C4-2B (cell line): ENCODE data around the gene ETFRF1.
A peak's percentile ranks its signal among the peaks of the same experiment; 100 is the strongest.

Source experiments
- H3K27ac ChIP-seq: fragments of 450-650 bp; 2 replicates; pipeline ENCODE4 v1.5.1; 2017
- ZFX ChIP-seq: fragments of 450-650 bp; IDR thresholded peaks from 2 replicates; pipeline ENCODE4 v1.6.1; 2017
- TF ChIP-seq, protein P1 (sequence below): fragments of 450-650 bp; conservative IDR thresholded peaks from 2 replicates; pipeline ENCODE4 v1.5.1; 2017; ENCODE audit warnings: mild to moderate bottlenecking

Gene ETFRF1

DNA sequence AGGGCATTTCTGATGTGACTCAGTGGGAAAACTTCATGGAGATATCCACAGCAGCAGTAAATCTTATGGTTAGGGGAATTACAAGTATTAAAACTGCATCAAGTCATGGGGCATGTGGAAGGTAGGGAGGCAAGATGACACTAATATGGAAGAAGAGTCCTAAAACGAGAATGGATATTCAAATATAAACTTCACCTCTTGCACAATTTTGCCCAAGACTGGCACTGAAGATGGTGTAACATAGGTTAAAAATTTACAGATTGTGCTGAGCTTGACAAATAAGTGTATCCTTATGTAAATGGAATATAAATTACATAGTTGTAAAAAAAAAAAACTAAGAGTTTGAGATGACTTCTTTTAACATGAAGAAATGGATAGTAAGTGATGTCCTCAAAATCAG is 12.8 kb downstream of the ETFRF1 start:
- no peak for TF ChIP-seq ZFX
- TF ChIP-seq, protein P1, sequence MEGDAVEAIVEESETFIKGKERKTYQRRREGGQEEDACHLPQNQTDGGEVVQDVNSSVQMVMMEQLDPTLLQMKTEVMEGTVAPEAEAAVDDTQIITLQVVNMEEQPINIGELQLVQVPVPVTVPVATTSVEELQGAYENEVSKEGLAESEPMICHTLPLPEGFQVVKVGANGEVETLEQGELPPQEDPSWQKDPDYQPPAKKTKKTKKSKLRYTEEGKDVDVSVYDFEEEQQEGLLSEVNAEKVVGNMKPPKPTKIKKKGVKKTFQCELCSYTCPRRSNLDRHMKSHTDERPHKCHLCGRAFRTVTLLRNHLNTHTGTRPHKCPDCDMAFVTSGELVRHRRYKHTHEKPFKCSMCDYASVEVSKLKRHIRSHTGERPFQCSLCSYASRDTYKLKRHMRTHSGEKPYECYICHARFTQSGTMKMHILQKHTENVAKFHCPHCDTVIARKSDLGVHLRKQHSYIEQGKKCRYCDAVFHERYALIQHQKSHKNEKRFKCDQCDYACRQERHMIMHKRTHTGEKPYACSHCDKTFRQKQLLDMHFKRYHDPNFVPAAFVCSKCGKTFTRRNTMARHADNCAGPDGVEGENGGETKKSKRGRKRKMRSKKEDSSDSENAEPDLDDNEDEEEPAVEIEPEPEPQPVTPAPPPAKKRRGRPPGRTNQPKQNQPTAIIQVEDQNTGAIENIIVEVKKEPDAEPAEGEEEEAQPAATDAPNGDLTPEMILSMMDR = no peak
- H3K27ac ChIP-seq = no peak overlapping the region

DNA sequence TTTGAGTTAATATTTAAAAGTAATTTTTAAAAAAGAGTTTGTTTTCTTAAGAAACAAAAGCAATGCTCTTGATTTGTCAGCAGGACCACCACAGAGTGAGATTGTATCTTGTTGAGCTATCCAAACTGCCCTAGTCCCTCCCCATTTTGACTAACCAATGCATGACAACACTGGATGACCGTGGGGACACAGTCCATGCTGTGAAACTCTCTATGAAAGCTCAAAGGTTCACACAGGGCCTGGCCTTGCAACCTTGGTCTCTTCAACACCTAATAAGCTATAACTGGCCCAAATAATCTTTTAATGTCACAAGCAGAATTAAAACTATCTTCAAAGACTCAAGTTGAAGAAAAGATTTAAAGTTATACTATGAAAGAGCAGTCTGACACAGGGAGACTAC is 13.5 kb downstream of the ETFRF1 start:
- no peak overlapping the region for H3K27ac ChIP-seq
- TF ChIP-seq, protein P1 = no peak
- no peak for TF ChIP-seq ZFX

DNA sequence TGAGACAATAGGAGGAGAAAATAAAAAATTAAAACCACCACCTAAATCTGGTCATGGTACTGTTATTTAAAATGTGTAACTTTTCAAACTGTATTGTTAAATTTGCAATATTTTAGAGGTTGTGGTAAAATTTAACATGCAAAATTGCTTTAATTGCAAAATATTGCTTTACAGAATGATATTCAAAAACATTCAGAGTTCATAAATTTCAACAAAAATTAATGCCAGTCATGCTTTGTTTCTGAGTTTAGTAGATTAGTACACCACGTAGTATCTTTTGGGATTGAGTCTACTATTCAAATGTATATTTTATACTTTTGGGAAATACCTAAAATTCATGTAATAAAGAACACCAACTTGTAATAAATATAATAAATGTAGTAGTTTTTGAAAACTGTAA is 18.3 kb downstream of the ETFRF1 start:
- TF ChIP-seq, protein P1 = no peak
- no peak for TF ChIP-seq ZFX

DNA sequence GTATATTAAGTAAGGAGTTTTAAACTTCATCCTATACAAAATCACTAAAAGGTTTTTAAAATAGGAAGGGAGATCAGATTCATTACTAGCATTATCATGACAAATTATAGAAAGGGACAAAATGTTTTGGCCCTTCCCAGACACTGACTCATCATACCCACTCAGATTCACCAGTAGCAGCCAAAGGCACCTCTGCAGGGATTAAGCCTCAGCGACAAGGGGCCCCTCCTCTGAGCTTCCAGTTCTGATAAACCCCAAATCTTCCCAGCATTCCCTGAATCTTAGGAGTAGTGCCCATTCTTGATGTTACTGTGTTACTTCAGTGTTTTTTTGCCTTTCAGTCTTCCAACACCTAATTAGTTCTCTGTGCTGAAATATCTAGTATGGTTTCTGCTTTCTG is 41.2 kb downstream of the ETFRF1 start:
- no peak overlapping the region for H3K27ac ChIP-seq

More for the DNA sequence above, 18.3 kb downstream of the ETFRF1 start:
- no peak overlapping the region for H3K27ac ChIP-seq

DNA sequence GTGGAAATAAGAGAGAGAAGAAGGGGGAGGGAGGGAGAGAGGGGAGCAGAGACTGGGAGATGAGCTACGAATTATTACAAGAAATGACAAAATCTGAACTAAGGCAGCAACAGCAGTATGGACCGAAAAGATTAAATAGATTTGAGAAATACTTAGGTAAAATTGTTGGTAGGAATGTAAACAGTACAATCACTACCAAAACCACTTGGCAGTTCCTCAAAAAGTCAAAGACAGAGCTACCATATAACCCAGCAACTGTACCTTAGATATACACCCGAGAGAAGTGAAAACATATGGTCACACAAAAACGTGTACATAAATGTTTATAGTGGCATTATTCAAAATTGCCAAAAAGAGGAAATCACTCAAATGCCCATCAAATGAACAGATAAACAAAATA is 41.6 kb downstream of the ETFRF1 start:
- H3K27ac ChIP-seq = no peak overlapping the region
- TF ChIP-seq, protein P1 = no peak
- no peak for TF ChIP-seq ZFX

More for the DNA sequence above, 41.2 kb downstream of the ETFRF1 start:
- TF ChIP-seq, protein P1 = no peak
- no peak for TF ChIP-seq ZFX

DNA sequence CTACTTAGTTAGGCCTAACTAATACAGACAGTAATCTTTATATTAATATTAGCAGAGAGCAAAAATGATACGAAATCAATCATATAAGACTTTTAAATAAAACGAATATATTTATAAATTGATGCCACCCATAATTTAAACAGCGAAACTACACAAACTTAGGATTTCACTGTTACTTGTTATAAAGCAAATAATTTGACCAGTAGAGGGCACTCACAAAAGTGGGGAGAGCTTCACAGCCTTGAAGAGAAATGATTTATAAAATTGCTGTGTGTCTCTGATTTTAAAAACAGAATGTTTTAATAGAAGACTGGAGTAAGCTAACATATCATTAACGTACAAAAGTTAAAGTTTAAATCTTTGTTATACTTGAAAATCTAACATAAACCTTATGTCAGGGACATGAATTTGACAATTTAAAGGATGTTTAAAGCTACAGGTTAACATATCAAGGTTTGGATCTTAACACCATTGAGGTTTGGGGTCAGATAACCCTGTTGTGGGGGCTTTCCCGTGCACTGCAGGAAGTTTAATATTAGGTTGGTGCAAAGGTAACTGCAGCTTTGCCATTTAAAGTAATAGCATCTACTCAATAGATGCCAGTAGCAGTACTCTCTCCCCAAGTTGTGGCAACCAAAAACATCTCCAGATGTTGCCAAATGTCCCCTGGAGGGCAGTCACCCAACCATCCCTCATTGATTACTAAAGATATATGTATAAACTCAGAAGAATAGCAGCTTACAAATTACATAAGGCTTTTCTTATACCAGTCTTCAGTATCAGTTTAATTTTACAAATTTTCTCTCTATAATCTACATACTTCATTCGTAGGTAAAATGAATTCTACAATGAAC is 46.4 kb downstream of the ETFRF1 start:
- TF ChIP-seq, protein P1 = peak; percentile 90
- no peak for TF ChIP-seq ZFX
- H3K27ac ChIP-seq = no peak overlapping the region

DNA sequence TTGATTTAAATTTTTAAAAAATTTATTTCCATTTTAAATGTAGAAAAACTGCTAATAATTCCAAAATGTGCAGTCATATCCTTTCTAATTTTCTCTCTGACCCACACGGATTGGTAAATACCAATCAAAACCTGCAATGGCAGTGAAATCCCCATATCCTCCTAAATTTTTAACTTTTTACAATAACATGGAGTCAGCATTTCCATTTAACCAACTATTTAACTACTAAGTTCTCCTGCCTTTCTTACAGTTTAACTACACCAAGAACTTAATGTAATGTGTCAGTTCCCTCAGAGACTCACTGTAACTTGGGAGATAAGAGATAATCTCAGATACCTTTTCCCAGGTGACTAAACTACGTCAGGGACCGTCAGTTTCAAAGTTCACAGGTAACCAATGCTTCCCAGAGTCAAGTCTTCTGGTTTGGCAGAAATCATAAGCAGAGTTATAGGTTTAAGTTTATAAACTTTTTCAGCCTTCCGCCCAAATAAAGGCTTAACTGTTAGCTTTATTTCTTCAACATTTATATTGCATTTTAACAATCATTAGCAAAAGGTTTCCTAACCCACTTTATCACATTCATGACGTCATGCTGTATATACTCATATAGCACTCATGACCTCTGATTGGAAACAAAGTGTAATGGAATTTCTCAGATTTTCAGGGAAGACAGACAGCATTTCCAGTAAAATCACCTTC is 48.1 kb downstream of the ETFRF1 start:
- H3K27ac ChIP-seq = no peak overlapping the region
- TF ChIP-seq, protein P1 = no peak
- TF ChIP-seq ZFX = no peak
